Muscle of leg (tissue), 11 donors: Measurements from ENCODE around the gene DIAPH1. TPM values are rescaled to one million over a fixed set of nuclear protein-coding genes. Genes with fewer than 3 reads are reported as not detected.

Experiments used
- DNase-seq: peaks from one replicate; pipeline ENCODE4 v3.0.0; 2013
- H3K27ac ChIP-seq: one replicate; pipeline ENCODE4 v1.5.1; 2013; ENCODE audit warnings: mild to moderate bottlenecking, low read length, control low read depth
- H3K27me3 ChIP-seq: one replicate; pipeline ENCODE4 v1.6.1; 2013; ENCODE audit warnings: low read length; ENCODE audit not compliant: control insufficient read depth, insufficient read depth
- H3K36me3 ChIP-seq: one replicate; pipeline ENCODE4 v1.6.1; 2013; ENCODE audit warnings: low read length; ENCODE audit not compliant: control insufficient read depth, insufficient read depth
- H3K4me1 ChIP-seq: one replicate; pipeline ENCODE4 v1.6.1; 2013; ENCODE audit warnings: low read length; ENCODE audit not compliant: control insufficient read depth, insufficient read depth
- H3K4me3 ChIP-seq: one replicate; pipeline ENCODE4 v1.5.1; 2013; ENCODE audit warnings: low read length, control low read depth
- H3K9me3 ChIP-seq: replicated peaks from 2 replicates; pipeline ENCODE4 v1.6.1; 2013; ENCODE audit warnings: low read depth, low read length; ENCODE audit not compliant: control insufficient read depth
- WGBS: methylation state at CpG from one replicate; pipeline ENCODE4 v1.1.5; 2013; ENCODE audit warnings: missing lambda C conversion rate; ENCODE audit not compliant: insufficient coverage; 5-methylcytosine and 5-hydroxymethylcytosine counted together
- polyA plus RNA-seq, 8 donors: library from polyadenylated mRNA; unstranded; fragments of 120-200 nt; gene quantifications; one replicate each; pipeline versions ENCODE4 v1.2.1 to v1.2.3, GENCODE V29; 2013; ENCODE audit warnings: inconsistent platforms in 1 of 8, low replicate concordance in 1 of 8; ENCODE audit not compliant: insufficient read length in 8 of 8, insufficient read depth in 1 of 8
- total RNA-seq: library from RNA; stranded (reverse); fragments of 120-200 nt; gene quantifications from one replicate; pipeline ENCODE4 v1.2.4, GENCODE V29; 2013

The DIAPH1 gene
- total and polyA plus RNA-seq, 9 donors: 11.5 to 34.5 (median 28.0) TPM

DNA sequence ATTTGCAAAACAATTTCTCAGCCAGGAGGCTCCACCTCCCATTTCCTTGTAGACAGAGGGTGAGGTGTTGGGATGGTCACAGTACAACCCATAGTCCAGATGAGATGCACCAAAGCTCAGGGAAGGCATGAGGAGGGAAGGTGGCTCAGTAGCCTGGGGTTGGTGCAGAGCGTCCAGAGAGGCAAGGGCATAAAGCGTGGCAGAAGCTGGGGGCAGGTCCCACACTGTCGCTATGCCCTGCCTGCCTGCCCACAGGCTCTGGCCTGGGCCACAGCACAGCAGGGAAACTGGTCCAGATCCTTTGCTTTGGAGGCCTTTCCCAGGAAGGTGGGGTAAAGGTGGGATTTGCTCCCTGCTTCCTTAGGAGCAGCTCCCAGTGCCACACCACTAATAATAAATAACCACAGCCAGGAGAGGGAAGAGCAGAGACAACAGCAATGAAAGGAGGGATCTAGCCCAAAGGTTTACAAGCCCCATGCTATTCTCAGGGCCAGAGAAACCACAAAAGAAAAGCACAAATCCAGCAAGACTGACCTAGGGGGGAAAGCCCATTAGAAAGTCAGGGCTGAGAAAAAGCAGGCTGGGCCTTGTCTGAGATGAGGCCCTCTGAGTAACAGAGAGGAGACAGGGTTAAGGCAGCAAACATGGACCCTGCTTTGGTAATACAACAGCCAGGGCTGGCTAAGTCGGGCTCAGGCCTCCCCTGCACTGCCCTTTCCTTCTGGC lies 102.7 kb downstream of the DIAPH1 start:
- Histone ChIP-seq H3K27me3 (no peaks in the 10 kb centered on the region), H3K9me3 (no peaks in the 10 kb centered on the region), H3K36me3 (peaks cover 34% of the 10 kb centered on the region), H3K4me3 (no peak overlapping the region), H3K4me1 (peaks cover 87% of the 10 kb centered on the region), H3K27ac (peak overlapping the region; percentile 97)
- 83% methylated on average over 3 of the region's 4 CpGs for WGBS
- no peak for DNase-seq

DNA sequence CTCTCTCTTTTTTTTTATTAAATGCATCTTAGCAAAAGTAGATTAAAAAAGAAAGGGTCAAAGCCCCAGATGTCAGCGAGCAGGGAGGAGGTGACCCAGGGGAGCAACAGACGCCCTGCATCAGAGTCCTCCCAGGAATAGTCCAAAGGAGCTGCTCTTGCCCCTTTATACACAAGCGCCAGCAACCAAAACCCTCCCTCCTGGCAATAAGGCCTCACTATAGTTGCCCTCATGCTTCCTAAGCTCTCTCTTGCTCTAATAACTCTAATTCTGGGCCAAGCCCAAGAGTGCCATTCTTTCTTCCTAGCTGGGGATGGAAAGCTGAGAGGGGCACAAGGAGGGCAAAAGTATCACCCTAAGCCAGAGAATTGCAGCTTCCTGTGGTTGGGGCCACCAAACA lies 103.7 kb downstream of the DIAPH1 start:
- Histone ChIP-seq H3K4me1 (peaks cover 80% of the 10 kb centered on the region), H3K27me3 (no peaks in the 10 kb centered on the region), H3K36me3 (peaks cover 41% of the 10 kb centered on the region), H3K27ac (peak overlapping the region; percentile 97), H3K9me3 (no peaks in the 10 kb centered on the region), H3K4me3 (no peak overlapping the region)
- DNase-seq: no peak
- WGBS: 42% methylated on average over 3 of the region's 3 CpGs

DNA sequence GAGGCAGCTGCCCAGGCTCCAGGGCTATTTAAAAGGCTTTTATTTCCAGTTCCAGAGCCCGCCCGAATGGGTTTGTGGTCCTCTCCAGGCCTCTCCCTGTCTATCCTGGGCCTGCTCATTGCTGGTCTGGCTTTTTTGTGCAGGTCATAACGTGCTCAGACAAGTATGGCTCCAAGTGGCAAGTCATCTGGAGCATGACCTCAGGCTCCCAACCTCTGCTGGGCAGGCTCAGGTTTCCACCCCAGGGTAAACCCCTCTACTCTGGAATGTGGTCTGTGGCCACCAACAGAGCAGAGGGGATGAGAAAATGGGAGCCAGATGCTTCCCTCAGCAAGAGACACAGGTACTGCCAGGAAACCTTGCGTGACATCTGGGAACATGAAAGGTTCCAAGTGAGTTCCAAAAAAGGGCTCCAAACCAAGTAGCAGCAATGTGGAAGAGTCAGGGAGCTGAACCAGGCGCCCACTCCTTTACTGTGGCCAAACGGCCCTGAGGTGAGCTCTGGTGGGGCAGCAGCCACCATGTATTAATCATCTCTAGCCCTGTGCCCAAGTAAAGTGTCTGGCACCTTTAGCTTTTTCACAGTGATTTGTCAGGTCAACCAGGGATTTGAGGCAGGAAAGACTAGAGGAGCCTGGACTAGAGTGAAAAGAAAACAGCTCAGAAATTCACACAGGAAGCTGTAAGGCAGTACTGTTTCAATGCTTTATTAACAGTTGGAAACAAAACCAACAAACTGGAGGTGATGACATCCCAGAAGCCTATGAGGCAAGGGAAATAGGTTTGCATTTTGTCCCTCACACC lies 104.3 kb downstream of the DIAPH1 start:
- no peaks in the 10 kb centered on the region for H3K27me3 ChIP-seq
- peak; percentile 69 for DNase-seq
- H3K36me3 ChIP-seq: peaks cover 48% of the 10 kb centered on the region
- H3K4me1 ChIP-seq: peaks cover 82% of the 10 kb centered on the region
- H3K4me3 ChIP-seq: peak overlapping the region; percentile 60
- peak overlapping the region; percentile 97 for H3K27ac ChIP-seq
- 23% methylated on average over 6 of the region's 6 CpGs for WGBS
- H3K9me3 ChIP-seq: no peaks in the 10 kb centered on the region

DNA sequence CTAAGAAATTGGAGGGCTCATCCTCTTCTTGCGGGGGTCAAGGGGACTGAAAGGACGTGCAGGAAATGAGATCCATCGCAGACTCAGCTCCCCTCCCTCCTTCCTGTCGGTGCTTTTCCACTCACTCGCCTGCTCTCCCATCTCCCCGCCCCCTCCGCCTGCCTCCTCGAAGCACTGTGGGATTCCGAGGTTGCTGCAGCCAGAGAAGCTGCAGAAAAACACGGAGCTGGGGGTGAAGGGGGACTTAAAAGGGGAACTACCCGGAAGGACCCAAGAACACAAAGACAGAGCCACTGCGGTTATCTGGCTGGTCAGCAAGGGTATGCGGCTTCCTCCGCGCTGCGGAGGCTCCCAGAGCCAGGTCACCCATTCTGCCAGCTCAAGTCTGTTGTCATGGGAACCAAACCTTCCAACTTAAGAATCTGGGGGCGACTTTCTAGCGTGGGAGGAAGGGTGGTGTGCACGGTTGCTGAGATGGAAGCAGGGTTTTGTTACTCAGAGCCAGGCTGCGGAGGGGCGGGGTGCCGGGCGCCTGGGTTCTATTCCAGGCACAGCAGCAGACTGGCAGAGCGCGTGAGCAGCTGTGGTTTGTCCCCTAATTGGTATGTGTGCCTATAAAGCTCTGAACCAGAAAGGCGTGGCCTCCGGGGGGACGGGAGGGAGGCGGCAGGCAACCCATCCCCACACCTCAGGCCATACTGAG lies 105.0 kb downstream of the DIAPH1 start:
- Histone ChIP-seq H3K4me3 (peak overlapping the region; percentile 60), H3K27me3 (no peaks in the 10 kb centered on the region), H3K27ac (peak overlapping the region; percentile 97), H3K36me3 (peaks cover 46% of the 10 kb centered on the region), H3K4me1 (peaks cover 83% of the 10 kb centered on the region), H3K9me3 (no peaks in the 10 kb centered on the region)
- 0% methylated on average over 6 of the region's 29 CpGs for WGBS
- DNase-seq: peak; percentile 96

DNA sequence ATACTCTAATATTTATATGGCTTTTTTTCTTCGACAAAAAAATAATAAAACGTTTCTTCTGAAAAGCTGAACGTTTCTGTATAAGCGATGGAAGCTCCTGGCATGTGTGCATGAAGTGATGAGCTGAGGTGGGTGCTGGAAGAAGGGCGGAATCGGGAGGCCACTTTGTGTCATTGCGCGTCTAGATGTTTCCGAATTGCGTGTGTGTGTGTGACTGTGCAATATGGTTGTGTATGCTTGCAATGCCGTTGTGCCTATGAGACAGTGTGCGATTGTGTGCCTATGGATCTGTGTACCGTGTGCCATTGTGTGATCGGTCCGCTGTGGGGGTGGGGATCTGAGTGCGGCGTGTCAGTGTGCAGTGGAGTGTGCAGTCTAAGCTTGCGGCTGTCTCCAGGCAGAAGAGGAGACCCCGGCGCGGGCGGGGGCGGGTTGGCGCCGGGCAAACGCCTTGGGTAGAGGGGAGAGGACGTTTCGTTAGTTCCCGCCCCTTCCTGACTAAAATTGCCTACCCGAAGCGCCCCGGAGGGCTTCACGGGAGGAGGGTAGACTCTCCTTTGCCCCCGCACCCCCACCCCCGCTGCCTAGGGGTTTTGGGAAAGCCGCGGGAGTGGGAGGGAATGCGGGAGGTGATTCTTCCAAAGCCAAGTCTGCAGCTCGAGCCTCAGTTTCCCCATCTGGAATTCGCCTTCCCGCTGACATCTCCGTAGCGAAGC lies 105.7 kb downstream of the DIAPH1 start:
- WGBS: 0% methylated on average over 27 of the region's 43 CpGs
- H3K36me3 ChIP-seq: peaks cover 45% of the 10 kb centered on the region
- peak overlapping the region; percentile 60 for H3K4me3 ChIP-seq
- H3K27me3 ChIP-seq: no peaks in the 10 kb centered on the region
- peak overlapping the region; percentile 97 for H3K27ac ChIP-seq
- peak; percentile 78 for DNase-seq
- H3K9me3 ChIP-seq: no peaks in the 10 kb centered on the region
- H3K4me1 ChIP-seq: peaks cover 84% of the 10 kb centered on the region

DNA sequence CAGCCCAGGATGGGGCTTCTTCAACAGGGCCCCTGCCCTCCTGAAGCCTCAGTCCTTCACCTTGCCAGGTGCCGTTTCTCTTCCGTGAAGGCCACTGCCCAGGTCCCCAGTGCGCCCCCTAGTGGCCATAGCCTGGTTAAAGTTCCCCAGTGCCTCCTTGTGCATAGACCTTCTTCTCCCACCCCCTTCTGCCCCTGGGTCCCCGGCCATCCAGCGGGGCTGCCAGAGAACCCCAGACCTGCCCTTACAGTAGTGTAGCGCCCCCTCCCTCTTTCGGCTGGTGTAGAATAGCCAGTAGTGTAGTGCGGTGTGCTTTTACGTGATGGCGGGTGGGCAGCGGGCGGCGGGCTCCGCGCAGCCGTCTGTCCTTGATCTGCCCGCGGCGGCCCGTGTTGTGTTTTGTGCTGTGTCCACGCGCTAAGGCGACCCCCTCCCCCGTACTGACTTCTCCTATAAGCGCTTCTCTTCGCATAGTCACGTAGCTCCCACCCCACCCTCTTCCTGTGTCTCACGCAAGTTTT lies 106.3 kb downstream of the DIAPH1 start:
- Histone ChIP-seq H3K9me3 (no peaks in the 10 kb centered on the region), H3K4me3 (peak overlapping the region; percentile 60), H3K36me3 (peaks cover 50% of the 10 kb centered on the region), H3K27ac (peak overlapping the region; percentile 97), H3K27me3 (no peaks in the 10 kb centered on the region), H3K4me1 (peaks cover 85% of the 10 kb centered on the region)
- DNase-seq: peak; percentile 84
- 10% methylated on average over 13 of the region's 28 CpGs for WGBS

DNA sequence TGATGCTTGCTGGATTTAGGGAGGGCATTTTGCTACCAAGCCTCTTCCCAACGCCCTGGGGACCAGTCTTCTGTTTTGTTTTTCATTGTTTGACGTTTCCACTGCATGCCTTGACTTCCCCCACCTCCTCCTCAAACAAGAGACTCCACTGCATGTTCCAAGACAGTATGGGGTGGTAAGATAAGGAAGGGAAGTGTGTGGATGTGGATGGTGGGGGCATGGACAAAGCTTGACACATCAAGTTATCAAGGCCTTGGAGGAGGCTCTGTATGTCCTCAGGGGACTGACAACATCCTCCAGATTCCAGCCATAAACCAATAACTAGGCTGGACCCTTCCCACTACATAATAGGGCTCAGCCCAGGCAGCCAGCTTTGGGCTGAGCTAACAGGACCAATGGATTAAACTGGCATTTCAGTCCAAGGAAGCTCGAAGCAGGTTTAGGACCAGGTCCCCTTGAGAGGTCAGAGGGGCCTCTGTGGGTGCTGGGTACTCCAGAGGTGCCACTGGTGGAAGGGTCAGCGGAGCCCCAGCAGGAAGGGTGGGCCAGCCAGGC lies 107.0 kb downstream of the DIAPH1 start:
- H3K36me3 ChIP-seq: peaks cover 49% of the 10 kb centered on the region
- H3K27me3 ChIP-seq: no peaks in the 10 kb centered on the region
- H3K4me1 ChIP-seq: peaks cover 84% of the 10 kb centered on the region
- peak overlapping the region; percentile 97 for H3K27ac ChIP-seq
- 88% methylated on average over 2 of the region's 4 CpGs for WGBS
- DNase-seq: no peak
- H3K4me3 ChIP-seq: no peak overlapping the region
- no peaks in the 10 kb centered on the region for H3K9me3 ChIP-seq

DNA sequence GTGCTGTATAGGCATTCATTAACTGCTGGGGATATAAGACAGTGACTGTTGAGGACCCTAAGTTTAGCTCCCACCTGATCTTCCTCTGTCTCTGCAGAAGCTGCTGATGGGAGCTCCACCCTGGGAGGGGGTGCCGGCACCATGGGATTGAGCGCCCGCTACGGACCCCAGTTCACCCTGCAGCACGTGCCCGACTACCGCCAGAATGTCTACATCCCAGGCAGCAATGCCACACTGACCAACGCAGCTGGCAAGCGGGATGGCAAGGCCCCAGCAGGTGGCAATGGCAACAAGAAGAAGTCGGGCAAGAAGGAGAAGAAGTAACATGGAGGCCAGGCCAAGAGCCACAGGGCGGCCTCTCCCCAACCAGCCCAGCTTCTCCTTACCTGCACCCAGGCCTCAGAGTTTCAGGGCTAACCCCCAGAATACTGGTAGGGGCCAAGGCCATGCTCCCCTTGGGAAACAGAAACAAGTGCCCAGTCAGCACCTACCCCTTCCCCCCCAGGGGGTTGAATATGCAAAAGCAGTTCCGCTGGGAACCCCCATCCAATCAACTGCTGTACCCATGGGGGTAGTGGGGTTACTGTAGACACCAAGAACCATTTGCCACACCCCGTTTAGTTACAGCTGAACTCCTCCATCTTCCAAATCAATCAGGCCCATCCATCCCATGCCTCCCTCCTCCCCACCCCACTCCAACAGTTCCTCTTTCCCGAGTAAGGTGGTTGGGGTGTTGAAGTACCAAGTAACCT lies 107.8 kb downstream of the DIAPH1 start:
- Histone ChIP-seq H3K27me3 (no peaks in the 10 kb centered on the region), H3K27ac (no peak overlapping the region), H3K9me3 (no peaks in the 10 kb centered on the region), H3K4me1 (peaks cover 80% of the 10 kb centered on the region), H3K36me3 (peaks cover 49% of the 10 kb centered on the region), H3K4me3 (no peak overlapping the region)
- 92% methylated on average over 10 of the region's 14 CpGs for WGBS
- DNase-seq: no peak

DNA sequence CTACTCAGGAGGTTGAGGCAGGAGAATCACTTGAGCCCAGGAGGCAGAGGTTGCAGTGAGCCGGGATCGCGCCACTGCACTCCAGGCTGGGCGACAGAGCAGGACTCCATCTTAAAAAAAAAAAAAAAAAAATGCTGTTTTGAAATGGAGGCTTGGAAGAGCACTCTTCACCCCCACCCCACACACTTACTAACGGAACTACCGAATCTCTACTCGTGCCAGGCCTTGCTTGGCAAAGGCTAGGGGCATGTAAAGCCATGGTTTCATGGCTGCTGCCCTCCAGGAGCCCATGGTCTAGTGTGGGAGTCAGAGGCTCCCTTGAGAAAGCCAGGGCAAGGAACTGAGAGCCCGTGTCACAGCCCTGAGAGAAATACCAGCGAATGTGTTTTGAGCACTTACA lies 108.6 kb downstream of the DIAPH1 start:
- Histone ChIP-seq H3K27ac (no peak overlapping the region), H3K4me3 (no peak overlapping the region), H3K4me1 (peaks cover 71% of the 10 kb centered on the region), H3K36me3 (peaks cover 53% of the 10 kb centered on the region), H3K27me3 (no peaks in the 10 kb centered on the region), H3K9me3 (no peaks in the 10 kb centered on the region)
- no peak for DNase-seq
- WGBS: 60% methylated on average over 1 of the region's 9 CpGs
